HG02970 (cell line): Measurements from ENCODE around the gene HIRA.

Experiments used
- ATAC-seq: cut with Tn5 transposase; IDR thresholded peaks from one replicate; pipeline ENCODE4 v1.9.1; 2021; ENCODE audit warnings: mild to moderate bottlenecking, moderate library complexity, moderate number of reproducible peaks; ENCODE audit not compliant: unreplicated experiment, low FRiP score

The HIRA gene

GRCh38 chr22:19463491-19464469, 32.2 kb upstream of the HIRA start:
- ATAC-seq = no peak

GRCh38 chr22:19463008-19463407, 31.5 kb upstream of the HIRA start:
- ATAC-seq = no peak

DNA sequence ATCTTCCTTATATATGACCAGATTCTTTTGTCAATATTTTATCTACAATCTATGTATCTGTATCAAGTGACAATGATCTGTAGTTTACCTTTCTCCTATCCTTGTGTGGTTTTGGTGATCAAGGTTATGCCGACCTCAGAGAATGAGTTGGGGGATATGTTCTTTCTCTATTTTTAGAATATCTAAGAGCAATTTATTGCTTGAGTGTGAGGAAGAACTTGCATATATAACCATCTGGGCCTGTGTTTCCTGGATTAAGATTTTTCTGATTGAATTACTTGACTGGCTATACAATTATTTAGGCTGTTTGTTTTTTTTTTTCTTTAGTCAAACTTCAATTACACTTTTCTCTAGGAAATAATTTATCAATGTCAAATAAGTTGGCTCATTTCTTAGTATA, 30.0 kb upstream of the HIRA start:
- no peak for ATAC-seq

DNA sequence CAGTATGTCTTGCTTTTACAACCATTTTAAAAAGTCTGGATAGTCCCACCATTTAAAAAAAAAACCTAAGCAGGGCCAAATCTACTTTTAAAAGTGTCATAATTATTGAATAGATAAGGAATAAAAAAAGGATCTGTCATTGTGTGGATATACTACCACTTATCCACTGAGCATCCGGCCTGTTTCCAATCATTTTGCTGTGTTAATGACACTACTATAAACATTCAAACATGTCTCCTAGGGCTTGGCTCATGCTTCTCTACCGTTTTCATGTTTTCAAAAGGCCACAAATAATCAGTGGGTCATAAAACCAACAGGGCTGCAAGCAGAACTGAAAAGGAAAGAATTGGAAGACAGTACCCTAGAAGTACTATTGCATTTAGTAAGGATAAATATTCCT, 28.5 kb upstream of the HIRA start:
- no peak for ATAC-seq

DNA sequence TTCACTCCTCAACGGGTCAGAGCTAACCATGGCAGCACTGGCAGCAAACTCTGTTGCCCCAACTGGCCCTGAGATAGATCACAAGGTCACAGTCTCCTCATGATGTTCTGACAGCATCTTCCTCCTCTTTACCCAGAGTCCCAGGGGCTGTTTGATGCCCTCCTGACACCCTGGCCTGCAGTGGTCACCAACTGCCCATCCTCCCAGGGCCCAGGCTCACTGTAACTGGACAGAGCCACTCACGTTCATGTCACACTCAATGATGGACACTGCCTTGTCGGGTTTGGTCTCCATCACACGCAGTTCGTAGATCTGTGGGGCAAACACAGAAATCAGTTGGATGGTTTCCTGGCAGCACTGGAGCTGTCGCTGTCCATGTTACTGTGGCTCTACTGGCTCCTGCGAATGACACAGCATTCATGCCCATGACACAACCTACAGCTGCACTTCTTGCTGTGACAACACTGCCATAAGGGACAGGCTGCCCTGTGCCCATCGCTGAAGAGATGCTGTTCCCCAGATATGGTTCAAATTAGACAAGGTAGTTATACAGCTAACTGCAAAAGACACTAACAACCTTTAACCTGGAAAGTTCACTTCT, 26.4 kb upstream of the HIRA start:
- no peak for ATAC-seq

- ATAC-seq = no peak
These were observed 25.0 kb upstream of the HIRA start for GRCh38 chr22:19456541-19456940.

- ATAC-seq = no peak
These were observed 24.2 kb upstream of the HIRA start for GRCh38 chr22:19455585-19456370.

DNA sequence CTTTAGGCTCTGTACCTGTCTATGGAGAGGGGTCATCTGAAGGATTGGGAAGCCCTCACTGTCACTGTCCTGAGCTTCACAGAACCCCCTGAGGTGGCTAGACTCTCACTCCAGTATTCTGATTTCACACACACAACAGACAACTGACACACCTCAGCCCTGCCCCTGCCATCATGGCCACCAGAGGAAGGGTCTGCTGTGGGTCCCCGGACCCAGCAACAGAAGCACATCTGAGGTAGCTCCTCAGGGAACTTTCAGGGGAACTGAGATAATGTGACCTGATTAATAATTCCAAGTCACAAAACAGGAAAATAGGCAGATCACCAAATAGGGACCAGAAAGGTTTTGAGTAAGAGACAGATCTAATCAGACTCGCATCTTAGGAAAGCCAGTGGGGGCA, 23.5 kb upstream of the HIRA start:
- ATAC-seq = no peak

- ATAC-seq = no peak
These were observed 22.6 kb upstream of the HIRA start for GRCh38 chr22:19454156-19454555.

DNA sequence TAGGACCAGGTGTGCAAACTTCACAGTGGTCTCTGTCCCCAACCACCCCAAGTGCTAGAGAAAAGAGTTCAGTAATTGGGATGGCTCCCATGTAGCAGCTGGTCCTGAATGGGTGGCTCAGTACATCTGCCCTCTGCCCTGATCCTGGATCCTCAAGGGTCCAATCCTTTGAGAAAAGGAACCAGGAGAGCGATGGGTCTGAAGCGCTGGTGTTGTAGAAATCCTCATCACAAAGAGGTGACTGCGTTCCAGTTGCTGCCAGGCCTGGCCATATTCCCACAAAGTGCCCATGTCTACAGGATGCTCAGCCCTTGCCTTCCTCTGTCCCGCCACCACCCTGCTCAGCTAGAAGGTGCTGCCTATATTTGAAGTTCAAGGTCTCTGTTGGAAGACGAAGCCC, 22.2 kb upstream of the HIRA start:
- ATAC-seq = no peak

- no peak for ATAC-seq
These were observed 20.0 kb upstream of the HIRA start for GRCh38 chr22:19451570-19451969.

DNA sequence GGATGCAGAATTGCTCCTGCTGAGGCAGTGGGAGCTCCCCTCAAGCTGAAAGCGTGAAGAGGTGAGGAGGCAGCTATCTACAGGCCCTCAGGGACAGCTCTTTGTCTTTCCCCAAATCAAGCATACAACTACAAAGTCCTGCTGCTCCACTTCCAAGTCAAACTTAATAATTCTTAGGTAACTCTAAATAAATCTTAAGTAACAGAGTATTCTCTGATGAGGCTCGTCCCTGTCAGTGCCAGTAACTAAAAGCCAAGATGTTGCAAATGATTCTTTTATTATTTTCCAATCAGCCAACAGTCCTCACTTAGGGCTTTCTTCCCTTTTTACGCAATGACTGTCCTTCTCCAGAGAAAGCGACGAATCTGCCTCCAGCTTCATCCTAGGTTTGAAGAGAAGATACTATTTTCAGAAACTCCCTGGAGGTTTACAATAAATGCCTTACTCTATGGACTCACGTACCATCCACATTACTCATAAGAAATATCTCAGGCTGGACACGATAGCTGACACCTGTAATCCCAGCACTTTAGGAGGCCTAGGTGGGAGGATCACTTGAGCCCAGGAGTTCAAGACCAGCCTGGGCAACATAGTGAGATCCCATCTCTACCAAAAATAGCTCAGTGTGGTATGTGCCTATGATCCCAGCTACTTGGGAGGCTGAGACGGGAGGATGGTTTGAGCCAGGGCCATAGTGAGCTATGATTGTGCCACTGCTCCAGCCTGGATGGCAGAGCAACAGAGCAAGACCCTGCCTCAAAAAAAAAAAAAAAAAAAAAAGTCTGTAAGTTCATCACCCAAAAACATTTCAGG, 19.0 kb upstream of the HIRA start:
- no peak for ATAC-seq

GRCh38 chr22:19449422-19449767, 17.9 kb upstream of the HIRA start:
- no peak for ATAC-seq

DNA sequence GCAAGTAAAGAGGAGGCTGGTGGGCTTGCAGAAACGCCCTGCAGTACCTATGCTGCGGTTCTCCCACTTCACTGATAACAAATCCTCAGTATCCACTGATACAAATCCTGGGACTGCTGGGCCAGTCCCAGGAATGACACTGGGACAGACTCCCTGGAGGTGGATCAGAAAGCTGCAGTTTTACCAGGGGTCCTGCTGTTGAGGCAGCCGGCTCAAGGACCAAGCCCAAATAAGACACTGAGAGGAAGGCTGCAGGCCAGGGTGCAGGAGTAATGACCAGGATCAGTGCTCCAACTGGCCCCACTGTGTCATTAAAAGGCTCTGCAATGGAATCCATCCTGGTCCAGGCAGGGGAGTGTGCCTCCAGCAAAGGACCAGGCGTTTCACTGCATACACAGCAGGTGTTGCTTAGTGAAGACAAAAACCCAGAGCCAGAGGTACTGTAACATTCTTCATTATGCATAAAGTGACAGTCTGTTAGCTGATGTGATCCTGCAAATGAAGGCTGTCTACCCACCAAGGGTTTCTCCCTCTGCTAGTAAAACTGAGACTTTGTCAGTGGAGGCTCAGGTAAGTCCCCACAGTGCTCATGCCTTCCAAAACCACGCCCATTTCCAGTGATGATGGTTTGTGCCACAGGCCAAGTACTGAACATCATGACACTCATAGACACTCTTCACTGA, 17.3 kb upstream of the HIRA start:
- ATAC-seq = no peak

DNA sequence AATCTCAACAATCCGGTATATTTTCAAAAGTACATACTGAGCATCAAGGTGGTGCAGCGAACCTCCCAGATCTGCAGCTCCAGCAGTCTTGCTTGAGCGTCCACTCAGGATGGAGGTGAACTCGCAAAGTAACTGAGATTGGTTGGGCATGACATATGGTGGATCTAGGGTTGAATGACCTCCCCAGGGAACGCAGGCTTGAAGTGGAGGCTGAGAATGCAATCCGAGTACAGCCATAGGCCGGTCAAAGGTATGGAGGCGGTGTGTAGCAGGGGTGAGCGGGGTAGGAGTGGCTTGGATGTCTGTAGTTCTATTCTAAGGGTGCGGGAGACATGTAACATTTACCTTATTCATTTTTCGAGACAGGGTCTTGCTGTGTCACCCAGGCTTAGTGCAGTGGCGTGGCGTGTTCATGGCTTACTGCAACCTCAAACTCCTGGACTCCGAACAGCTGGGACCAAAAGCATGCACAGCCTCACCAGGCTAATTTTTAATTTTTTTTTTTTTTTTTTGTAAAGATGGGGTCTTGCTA, 16.6 kb upstream of the HIRA start:
- ATAC-seq = peak; percentile 16

DNA sequence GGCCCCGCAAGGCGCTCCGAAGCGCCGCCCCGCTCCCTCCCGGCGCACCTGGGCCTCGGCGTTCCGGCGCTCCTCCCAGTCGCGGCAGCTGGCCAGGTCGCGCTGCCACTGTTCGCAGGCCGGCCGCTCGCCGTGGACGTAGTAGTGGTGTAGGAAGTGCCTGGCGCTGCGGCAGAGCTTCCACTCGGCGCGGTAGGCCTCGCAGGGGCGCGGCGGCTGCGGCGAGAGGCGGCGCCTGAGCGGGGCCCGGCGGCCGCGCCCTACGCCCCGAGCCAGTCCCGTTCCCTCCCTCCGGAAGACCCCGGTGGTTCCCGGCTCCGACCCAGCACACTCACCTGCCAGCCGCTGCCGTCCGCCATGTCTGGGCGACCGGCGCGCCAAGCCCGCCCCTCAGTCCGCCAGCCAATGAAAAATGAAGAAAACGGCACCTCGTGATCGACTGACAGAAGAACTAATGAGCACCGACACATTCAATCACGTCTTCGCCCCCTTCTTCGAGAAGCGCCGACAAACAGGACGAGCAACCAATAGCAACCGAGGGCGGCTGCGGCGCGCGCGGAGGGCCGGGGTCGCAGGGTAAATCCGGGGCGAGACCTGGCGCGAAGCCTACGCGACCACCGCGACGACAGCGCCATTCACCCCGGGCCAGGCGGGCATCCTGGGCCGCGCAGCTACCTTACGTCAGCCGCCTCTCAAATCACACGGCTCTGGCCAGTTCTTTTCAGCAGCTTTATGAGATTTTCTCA, 16.0 kb upstream of the HIRA start, which contains the start of gene C22orf39:
Gene C22orf39 (minus strand): TSS at position 382 of the 746 bp plus-strand sequence. CDS start 23 bp downstream, at position 359.
- peak; percentile 87 for ATAC-seq

DNA sequence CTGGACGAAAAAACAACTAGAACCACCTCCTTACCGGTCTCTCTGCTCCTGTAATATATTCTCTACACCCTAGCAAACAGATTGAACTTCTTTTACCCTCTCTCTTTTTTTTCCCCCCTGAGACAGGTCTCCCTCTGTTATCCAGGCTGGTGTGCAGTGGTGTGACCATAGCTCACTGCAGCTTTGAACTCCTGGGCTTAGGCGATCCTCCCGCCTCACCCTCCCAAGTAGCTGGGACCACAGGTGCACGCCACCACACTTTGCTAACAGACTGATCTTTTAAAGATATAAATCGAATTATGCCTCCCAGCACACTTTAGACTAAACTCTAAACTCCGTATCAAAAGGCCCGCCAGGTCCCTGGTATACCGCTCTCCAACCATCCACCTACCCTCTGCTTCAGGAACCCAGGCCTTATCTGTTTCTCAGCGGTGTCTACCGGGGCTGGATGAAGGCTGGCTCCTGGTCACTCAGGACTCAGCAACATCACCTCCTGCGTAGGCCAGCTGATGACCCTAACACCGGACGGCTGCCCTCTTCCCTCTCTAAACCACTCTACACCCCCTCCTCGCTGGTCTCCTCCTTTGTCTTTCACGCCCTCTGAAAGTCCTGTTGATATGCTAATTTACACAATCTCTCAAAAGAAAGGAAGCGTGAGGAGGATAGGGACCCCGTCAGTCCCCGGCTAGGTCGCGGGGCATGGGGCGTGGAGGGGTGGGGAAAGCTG, 15.2 kb upstream of the HIRA start:
- ATAC-seq = no peak
